Smooth muscle cell of the umbilical artery (primary cell): ENCODE data around the gene COQ10B. TPM values are rescaled to one million over a fixed set of nuclear protein-coding genes. Genes with fewer than 3 reads are reported as not detected.

ENCODE experiments used
- total RNA-seq: library from RNA; depleted of rRNA; stranded (reverse); fragments of >200 nt; gene quantifications from 2 replicates; pipeline ENCODE4 v1.2.3, GENCODE V29; 2014

COQ10B gene
- 55.2 and 72.2 TPM in 2 replicates for total RNA-seq

DNA sequence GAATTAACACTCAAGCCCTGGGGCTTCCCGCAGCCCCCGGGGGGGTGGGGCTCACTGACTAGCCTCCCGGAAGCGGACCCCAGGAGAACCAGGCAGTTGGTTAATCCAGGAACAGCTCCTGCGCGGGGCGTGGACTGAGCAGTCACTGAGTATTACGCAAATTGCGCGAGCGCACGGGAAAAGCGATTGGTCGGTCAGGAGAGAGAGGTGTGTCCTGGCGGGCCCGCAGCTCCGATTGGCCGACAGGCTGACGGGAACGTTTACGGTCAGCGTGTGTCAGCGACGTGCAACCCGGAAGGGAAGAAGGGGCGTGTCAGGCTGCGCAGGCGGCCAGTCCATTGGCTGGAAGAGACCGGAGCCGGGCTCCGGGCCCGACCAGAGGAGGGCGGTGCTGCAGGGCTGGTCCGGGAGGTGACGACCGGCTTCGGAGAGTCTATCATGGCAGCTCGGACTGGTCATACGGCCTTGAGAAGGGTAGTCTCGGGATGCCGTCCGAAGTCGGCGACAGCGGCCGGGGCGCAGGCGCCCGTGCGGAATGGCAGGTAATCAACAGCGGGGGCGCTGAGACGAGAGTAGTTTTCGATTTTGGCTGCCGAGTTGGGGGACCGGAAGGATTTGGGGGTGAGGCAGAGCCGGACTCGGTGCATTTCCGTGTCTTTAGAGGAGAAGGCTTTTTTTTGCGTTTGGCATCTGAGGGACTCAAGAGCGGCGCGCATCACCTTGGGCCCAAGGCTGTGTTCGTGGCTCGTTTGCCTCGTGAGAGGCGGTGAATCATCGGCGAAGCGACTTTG is at the start of gene COQ10B:
Gene COQ10B (plus strand): TSS at position 430 of the 791 bp plus-strand sequence. CDS start 9 bp downstream, at position 439.

GRCh38 chr2:197434541-197435513 is 18.5 kb upstream of the COQ10B start, which contains the start of gene SF3B1:
Gene SF3B1, minus strand, starts transcription at chr2:197435028. Its CDS starts 29 bp downstream, at chr2:197434999.

DNA sequence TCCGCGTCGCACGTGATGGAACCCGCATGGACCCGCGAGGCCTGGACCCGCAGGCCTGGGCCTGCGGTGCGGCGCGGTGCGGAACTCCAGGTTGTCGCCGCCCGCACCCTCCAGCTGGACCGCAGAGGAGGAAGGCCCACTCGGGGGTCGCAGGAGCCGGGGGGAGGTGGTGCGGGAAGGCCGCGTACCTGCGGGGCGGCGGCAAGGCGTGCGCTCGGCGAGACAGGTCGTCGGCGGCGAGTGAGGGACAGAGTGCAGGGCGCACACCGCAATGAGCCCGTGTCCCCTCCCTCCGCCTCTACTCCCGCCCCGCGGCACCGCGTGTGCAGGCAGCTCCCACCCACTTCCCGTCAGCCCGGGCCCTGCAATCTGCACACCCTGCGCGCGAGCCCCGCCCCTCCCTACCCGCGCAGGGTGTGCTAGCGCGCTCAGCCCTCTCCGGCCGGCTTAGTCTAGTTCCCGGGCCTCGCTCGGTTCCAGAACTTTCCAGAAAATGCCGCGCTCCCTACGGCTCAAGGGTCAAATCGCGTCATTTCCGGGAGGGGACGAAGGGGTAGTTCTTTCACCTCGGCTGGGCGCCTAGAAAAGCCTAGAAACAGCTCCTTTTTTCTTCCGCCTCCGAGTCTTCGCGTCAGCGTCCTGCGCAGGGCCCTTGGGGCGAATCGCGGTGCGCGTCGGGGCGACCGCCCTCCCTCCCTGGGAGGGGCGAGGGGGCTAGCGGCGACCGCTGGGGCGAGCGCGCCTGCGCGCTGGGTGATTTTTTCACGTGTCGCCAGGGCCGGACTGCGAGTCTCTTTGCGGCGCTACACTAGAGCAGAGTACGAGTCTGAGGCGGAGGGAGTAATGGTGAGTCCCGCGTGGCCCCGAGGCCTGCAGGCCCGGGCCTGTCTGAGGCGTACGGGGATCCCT is 46.5 kb downstream of the COQ10B start, which contains the start of the genes HSPD1 and HSPE1:
Gene HSPD1 (minus strand): TSS at position 247 of the 909 bp plus-strand sequence. CDS start 992 bp downstream, outside the sequence.
Gene HSPE1 (plus strand): TSS at position 786 of the 909 bp plus-strand sequence. CDS start 58 bp downstream, at position 844.

DNA sequence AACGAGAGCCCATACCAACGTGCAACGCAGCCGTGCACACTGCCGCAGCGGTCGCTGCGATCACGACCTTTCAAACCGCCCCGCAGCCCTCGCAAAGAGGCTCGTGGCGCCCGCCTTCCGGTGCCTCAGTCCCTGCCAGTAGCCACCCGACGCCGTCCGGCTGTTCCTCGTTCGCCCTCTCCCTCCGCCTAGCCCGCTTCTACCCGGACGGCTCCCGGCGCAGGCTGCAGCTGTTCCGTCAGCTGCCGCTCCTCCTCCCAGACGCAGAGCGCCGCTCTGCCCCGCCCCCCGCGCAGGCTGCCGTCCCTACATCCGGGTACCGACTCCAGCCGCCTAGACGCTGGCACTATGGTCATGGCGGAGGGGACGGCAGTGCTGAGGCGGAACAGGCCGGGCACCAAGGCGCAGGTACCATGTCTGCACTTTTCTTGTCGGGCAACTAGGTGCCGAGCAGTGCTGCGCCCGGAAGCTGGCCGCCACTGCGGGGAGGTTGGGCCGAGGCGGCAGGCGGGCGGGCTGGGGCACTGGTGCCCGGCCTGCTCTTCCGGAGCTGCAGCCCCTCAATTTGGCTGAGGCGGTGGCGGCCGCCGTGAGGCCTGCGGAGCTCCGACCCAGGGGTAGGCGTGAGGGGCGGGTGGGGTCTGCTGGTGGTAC is 62.5 kb downstream of the COQ10B start, which contains the start of gene MOB4:
Gene MOB4 (plus strand): TSS at position 328 of the 654 bp plus-strand sequence. CDS start 21 bp downstream, at position 349.

Other genes with a start within 250 kb of the COQ10B start
- 10.4 and 11.0 TPM in 2 replicates for gene ANKRD44, start 142.8 kb upstream of the COQ10B start, total RNA-seq
- gene SF3B1, start 18.5 kb upstream of the COQ10B start, total RNA-seq: 244 and 257 TPM in 2 replicates
- 207 and 385 TPM in 2 replicates for gene HSPD1, start 46.3 kb downstream of the COQ10B start, total RNA-seq
- gene HSPE1, start 46.8 kb downstream of the COQ10B start, total RNA-seq: 107 and 118 TPM in 2 replicates
- gene MOB4, start 62.5 kb downstream of the COQ10B start, total RNA-seq: 31.5 and 41.9 TPM in 2 replicates
- 4.2 and 5.9 TPM in 2 replicates for gene RFTN2, start 222.0 kb downstream of the COQ10B start, total RNA-seq